GM21423 (cell line): ENCODE measurements around the gene TSPAN9.

Experiments
- ATAC-seq: cut with Tn5 transposase; IDR thresholded peaks from one replicate; pipeline ENCODE4 v1.9.1; 2021; ENCODE audit warnings: mild to moderate bottlenecking, moderate library complexity; ENCODE audit not compliant: unreplicated experiment

Gene TSPAN9

DNA sequence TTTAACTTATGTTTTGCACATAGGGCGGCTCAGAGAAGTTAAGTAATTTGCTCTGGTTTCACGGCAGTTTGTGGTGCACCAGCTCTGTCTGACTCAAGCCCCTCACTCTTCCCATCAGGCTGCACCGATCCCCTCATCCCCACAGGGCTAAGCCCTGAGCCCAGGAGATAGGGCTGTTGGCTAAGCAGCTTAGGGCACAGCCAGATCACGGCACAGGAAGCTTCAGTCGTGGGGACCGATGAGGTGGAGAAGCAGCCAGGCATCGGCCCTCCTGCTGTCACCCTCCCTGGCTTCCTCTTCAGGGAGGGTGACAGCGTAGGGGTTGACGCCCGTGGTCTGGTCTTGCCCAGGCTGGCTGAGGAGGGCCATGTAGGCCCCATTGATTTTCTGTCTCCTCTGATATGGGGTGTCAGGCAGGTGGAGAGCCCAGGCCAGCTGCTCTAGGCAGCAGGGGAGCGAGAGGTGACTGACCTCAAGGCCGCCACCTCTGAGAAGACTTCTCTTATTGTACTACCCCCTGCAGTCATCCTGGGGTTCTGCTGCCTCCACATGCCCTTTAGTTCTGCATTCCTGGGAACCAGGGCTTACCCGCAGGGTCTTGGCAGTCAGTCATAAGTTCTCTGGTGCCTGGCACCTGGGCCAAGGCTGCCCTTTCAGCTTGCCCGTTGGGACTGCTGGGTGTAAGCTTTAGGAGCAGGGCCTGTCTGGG, 166.4 kb downstream of the TSPAN9 start:
- ATAC-seq: no peak

- ATAC-seq: no peak
Measured at GRCh38 chr12:3244219-3244750, 167.1 kb downstream of the TSPAN9 start.

DNA sequence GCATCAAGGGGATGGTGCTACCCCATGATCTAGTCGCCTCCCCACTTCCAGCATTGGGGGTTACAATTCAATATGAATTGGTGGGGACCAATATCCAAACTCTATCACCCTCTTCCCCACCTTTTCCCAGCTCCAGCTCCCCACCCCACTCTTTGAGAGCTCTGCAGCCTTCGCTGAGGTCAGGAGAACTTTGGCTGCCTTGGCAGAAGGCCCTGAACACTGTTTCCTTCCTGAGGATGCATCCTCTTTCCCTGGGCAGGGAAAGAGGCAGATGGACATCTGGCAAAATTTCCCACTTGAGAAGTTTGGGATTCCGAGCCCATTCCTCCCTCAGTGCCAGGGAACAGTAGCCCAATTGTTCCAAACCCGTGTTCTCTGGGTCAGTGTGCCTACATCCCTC, 169.1 kb downstream of the TSPAN9 start:
- ATAC-seq: no peak

DNA sequence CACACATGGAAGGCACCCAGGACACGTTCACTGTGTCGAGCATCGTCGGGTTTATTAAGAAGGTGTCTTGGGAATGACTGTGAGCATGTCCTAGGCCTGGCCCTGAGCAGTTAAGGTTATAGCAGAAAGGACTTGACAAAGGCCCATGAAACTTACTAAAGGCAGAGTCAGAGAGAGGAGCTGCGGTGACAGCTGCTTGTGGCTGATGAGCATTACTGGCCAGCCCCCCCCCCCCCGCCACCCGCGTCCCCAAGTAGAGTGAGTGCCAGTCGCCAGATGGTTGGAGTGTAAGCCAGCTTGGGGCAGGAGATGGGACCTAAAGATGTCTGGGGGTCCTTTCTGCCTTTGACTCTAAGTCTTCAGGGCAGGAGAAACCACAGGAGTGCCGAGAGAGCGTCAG, 169.9 kb downstream of the TSPAN9 start:
- ATAC-seq: no peak

- ATAC-seq: no peak
Measured at GRCh38 chr12:3247629-3248161, 170.5 kb downstream of the TSPAN9 start.

DNA sequence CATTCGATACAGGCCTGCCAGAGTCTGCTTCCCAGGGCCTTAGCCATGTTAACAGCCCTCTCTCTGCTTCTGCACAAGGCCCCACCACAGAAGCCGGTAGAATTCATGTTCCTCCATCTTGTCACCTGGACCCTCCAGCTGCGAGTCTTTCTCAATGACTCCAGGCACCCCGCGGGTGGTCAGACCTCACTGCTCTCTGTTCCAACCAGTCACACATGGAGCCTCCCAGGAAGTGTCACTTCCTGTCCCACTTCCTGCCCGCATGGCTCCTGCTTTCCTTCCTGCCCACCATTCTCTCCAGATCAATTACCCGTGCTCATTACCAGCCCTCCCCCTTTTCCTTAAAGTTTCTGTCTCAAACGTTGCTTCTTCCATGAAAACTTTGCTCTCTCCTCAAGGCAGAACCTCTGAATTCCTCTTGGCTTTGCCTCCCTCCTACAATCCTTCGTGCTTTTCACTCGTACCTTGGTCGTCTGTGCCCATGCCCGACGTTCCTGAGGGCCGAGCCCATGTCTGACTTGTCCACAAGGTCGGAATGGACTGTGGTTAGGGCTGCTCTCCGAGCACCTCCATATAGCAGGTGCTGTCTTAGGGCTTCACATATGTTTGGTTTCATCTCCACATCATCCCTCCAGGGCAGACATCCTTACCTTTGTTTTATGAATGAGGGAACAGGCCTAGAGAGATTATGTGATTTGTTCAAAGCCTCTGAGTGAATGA, 172.1 kb downstream of the TSPAN9 start:
- no peak for ATAC-seq

- no peak for ATAC-seq
Measured at GRCh38 chr12:3250034-3250433, 172.9 kb downstream of the TSPAN9 start.

- ATAC-seq: no peak
Measured at GRCh38 chr12:3250576-3250975, 173.4 kb downstream of the TSPAN9 start.

DNA sequence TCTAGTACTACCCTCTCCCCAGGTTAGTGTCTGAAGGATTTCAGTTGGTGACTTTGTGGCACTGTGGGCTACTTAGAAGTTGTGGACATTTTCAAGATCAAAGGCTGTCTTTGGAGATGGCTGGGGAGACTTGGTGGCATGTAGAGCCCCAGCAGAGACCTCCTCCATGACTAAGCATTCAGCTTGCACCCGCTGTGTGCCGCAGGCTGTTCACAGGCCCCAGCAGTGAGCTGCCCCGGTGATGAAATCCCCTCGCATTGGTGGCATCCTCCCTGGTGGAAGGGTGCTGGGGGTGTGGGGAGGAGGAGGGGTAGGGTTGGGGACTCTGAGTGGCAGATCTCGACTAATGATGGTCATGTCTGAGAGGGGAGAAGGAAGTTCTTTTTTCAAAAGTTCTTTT, 173.9 kb downstream of the TSPAN9 start:
- ATAC-seq: no peak

DNA sequence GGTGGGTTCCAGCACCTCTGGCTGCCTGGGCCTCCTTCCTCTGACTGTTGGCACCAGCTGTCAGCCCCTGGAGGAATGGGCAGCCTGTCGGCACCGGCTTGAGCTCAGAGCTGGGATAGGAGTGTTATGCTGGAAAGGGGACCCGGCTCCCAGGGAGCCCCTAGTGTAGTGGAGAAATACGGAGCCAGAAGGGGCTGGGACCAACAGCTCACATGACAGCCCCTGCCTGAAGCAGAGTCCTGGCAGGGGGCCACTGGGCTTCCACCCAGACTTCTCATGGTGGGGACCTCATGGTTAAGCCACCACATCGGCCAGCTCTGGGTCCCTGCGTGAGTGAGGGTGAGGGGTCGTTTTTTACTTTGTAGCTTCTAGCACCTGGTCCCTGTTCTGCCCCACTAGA, 174.5 kb downstream of the TSPAN9 start:
- ATAC-seq: no peak

GRCh38 chr12:3252450-3252891, 175.3 kb downstream of the TSPAN9 start:
- no peak for ATAC-seq

- ATAC-seq: no peak
Measured at GRCh38 chr12:3253682-3254275, 176.6 kb downstream of the TSPAN9 start.

GRCh38 chr12:3255057-3255456, 177.9 kb downstream of the TSPAN9 start:
- no peak for ATAC-seq

DNA sequence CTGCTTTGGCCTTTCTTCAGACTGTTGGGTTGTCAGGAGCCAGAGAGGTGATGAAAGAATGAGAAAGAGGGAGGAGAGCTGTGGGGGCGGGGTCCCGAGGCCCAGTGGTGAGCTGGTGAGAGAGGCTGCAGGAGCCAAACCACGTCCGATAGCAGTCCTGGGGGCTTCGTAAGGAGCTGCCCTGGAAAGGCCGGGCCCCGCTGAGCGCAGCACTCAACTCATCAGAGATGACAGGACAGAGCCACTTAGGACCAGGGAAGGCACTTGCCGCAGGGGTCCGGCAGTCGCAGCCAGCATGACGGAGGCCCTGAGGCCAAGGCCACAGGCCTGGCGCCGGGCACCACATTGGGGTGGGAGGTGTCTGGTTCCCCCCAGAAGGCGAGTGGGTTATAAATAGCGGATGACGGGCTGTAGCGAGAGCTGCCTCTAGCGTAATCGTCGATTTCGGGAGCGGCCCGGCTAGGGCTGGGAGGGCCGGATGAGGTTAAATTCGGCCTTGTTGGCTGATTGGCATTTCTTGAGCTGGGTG, 179.0 kb downstream of the TSPAN9 start:
- no peak for ATAC-seq

DNA sequence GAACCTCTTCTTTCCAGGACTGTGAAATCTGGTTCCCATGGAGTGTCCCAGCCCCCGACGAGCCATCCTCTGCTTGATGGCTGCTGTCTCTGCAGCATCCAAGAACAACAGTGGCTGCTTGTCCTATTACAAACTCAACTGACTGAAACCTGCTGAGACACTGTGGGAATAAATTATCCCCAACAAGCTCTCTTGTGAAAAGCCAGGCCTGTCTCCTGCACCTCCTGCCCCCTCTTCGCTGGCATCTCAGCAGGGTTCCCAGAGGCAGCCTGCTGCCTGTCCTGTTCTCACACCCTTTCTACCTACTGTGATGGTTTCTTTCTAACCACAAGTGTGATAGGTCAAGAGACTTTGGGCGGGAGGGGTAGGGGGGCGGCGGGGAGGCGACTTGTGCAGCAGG, 180.2 kb downstream of the TSPAN9 start:
- no peak for ATAC-seq

DNA sequence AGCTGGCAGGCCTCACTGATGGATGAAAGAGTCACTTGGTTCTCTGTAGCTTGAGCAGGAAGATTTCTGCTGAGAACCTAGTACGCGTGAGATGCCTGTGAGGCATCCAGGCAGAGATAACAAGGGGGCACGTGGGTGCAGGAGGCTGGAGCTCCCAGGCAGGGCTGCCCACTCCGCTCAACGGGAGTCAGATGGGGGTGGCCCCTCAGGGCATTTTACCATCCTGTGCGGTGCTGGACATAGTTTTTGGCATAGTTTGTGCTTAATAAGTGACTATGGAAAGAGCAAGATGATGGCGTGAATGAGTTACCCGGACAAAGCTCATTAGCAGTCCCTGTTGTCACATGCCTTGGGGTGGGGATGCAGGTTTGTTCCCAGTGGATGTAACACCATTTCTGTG, 182.8 kb downstream of the TSPAN9 start:
- no peak for ATAC-seq

DNA sequence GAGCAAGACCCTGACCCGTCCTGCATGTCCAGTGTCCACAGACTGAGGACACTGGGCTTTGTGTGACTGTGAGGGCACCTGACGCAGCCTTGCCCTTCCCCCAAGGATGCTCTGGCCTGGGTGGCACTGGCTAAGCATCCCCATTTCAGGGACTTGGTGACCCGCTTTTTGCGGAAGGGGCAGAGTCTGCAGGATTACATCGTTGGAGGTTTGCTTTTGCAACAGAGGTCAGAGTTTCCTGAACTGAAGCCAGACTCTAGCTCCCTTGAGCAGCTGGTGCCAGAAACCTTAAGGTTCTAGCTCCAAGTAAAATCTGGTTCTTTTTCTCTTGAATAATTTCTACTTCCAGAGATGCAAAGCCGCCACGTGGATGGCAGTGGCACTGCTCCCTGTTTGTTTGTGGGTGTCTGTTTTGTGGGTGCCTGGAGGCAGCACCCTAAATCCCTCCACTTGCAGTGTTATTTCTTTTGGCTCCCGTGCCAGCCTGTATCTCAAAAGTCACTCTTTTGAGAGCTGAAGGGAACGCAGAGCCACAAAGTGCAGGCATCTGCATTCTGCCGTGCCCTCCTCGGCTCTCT, 184.7 kb downstream of the TSPAN9 start:
- ATAC-seq: no peak

- ATAC-seq: no peak
Measured at GRCh38 chr12:3262470-3262869, 185.3 kb downstream of the TSPAN9 start.

DNA sequence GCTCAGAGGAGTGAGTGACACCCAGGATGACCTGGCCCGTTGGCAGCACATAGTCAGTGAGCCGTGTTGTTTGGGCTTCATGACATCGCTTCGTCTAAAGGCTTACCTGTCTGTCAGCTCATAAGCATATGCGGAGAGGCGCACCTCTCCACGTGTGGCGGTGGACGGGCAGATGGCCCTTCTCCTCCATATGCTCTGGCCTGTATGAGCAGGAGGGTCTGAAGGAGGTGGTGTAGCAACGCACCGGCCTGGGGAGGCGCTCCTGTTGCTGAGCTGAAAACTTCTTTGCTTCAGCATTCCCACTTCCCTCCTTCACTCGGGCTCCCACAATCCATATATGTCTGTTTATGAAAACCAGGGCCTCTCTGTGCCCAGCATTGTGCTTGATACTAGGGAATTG, 186.1 kb downstream of the TSPAN9 start:
- ATAC-seq: no peak

DNA sequence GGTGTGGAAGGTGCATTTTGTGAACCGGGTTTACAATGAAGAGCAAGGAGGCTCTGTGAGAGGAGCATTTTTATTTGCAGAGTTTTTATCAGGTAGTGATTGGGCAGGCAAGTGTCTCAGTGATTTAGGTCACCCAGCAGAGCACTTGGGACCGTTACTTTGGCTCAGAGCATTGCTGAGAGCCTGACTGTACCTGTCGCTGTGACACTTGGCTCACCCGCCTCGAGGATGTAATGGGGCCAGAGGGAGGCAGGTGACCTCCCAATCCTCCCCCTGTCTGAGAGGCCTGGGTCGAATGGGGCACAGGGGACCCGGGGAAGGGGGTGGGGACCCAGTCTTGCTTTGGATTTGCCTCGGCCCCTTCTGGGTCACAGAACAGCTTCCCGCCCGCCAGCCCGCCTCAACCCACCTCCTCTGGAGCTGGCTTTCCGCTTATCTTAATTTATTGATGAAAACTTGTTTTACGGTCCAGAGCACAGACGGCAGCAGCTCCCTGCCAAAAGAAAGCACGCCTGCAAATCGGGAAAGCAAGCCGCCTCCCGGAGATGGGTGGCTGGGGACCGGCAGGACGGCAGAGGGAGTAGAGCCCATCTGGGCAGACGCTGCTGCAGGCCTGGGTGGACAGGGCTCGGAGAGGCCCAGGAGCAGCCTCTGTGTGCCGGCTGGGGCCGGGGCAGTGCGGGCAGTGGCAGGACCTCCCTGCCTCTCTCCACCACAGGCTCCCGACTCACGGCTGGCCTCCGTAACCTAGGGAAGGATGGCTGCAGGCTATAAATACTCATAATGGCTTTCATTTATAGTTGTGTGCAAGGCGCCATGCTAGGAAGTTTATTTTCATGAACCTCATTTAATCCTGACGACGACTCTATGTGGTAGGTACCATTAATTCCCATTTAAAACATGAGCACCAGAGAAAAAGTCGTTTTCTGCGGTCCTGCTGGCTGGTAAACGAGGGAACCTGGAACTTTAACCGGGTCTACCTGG, 187.1 kb downstream of the TSPAN9 start:
- ATAC-seq: no peak
